ENCODE results near the gene PAOX. TPM values are rescaled to one million over a fixed set of nuclear protein-coding genes. Genes with fewer than 3 reads are reported as not detected.
A peak's percentile ranks its signal among the peaks of the same experiment; 100 is the strongest.
"Not testable (repeated sequence)": the region's sequence is repeated elsewhere in the genome, so short reads cannot be mapped to it uniquely, and the experiment has no call there.

PAOX gene
- total RNA-seq, 2 experiments from 2014 or later: 5.8 to 6.5 TPM

GRCh38 chr10:133379801-133380666 lies 972 bp downstream of the PAOX start:
- Mint-ChIP-seq H3K4me1 (ENCODE audit: low read depth) (peaks cover 6% of the 10 kb centered on the region), H3K27ac (no peak overlapping the region), H3K4me3 (peak overlapping the region; percentile 49), H3K36me3 (ENCODE audit: low read depth) (no peaks in the 10 kb centered on the region), H3K27me3 (ENCODE audit: low read depth) (peaks cover 17% of the 10 kb centered on the region), H3K9me3 (ENCODE audit: insufficient read depth) (no peaks in the 10 kb centered on the region)
- DNase-seq (no peak), ATAC-seq (no peak)
- CTCF ChIA-PET: no interaction called here
- POLR2A ChIA-PET: interaction anchor here (1.2 to 2.1 kb wide), 2 partner anchors 9 to 12 kb away, joined by 3 to 10 read pairs; no protein-coding TSS in a partner anchor

- CTCF ChIA-PET: no interaction called here
- POLR2A ChIA-PET: interaction anchor here (2.1 kb wide), 1 partner anchor 8 kb away, joined by 10 read pairs; no protein-coding TSS in a partner anchor
- no peak overlapping the region for H3K4me3 Mint-ChIP-seq
Measured at GRCh38 chr10:133381036-133381435, 2.0 kb downstream of the PAOX start.

GRCh38 chr10:133383551-133383950 lies 4.5 kb downstream of the PAOX start:
- H3K36me3 Mint-ChIP-seq (ENCODE audit: low read depth): no peaks in the 10 kb centered on the region
- POLR2A ChIA-PET: no interaction called here
- H3K4me1 Mint-ChIP-seq (ENCODE audit: low read depth): peaks cover 14% of the 10 kb centered on the region
- ATAC-seq (no peak), DNase-seq (no peak)
- CTCF ChIA-PET: no interaction called here
- no peaks in the 10 kb centered on the region for H3K27me3 Mint-ChIP-seq (ENCODE audit: low read depth)
- H3K4me3 Mint-ChIP-seq: no peak overlapping the region
- no peak overlapping the region for H3K27ac Mint-ChIP-seq
- H3K9me3 Mint-ChIP-seq (ENCODE audit: insufficient read depth): no peaks in the 10 kb centered on the region

More at GRCh38 chr10:133381036-133381435, 2.0 kb downstream of the PAOX start:
- no peaks in the 10 kb centered on the region for H3K36me3 Mint-ChIP-seq (ENCODE audit: low read depth)
- peaks cover 11% of the 10 kb centered on the region for H3K27me3 Mint-ChIP-seq (ENCODE audit: low read depth)
- ATAC-seq (no peak), DNase-seq (no peak)
- peaks cover 6% of the 10 kb centered on the region for H3K4me1 Mint-ChIP-seq (ENCODE audit: low read depth)
- no peaks in the 10 kb centered on the region for H3K9me3 Mint-ChIP-seq (ENCODE audit: insufficient read depth)
- H3K27ac Mint-ChIP-seq: no peak overlapping the region

GRCh38 chr10:133384071-133384470 lies 5.0 kb downstream of the PAOX start:
- DNase-seq (no peak), ATAC-seq (no peak)
- Mint-ChIP-seq H3K4me1 (ENCODE audit: low read depth) (peaks cover 19% of the 10 kb centered on the region), H3K36me3 (ENCODE audit: low read depth) (peaks cover 3% of the 10 kb centered on the region), H3K27ac (no peak overlapping the region), H3K9me3 (ENCODE audit: insufficient read depth) (no peaks in the 10 kb centered on the region), H3K27me3 (ENCODE audit: low read depth) (no peaks in the 10 kb centered on the region), H3K4me3 (no peak overlapping the region)
- POLR2A ChIA-PET: no interaction called here
- CTCF ChIA-PET: no interaction called here

GRCh38 chr10:133385214-133385613 lies 6.2 kb downstream of the PAOX start:
- DNase-seq (no peak), ATAC-seq (no peak)
- Mint-ChIP-seq H3K36me3 (ENCODE audit: low read depth) (peaks cover 3% of the 10 kb centered on the region), H3K4me3 (no peak overlapping the region), H3K4me1 (ENCODE audit: low read depth) (peaks cover 24% of the 10 kb centered on the region), H3K27ac (no peak overlapping the region), H3K9me3 (ENCODE audit: insufficient read depth) (no peaks in the 10 kb centered on the region), H3K27me3 (ENCODE audit: low read depth) (no peaks in the 10 kb centered on the region)
- POLR2A ChIA-PET: no interaction called here
- CTCF ChIA-PET: no interaction called here

GRCh38 chr10:133386951-133387350 lies 7.9 kb downstream of the PAOX start:
- ChIA-PET CTCF (interaction anchor here (2.6 kb wide), 1 partner anchor 57 kb away, joined by 10 read pairs; no protein-coding TSS in a partner anchor), POLR2A (interaction anchor here (1.0 kb wide), 1 partner anchor 25 kb away, joined by 3 read pairs; no protein-coding TSS in a partner anchor)
- not testable (repeated sequence) for H3K36me3 Mint-ChIP-seq (ENCODE audit: low read depth); H3K27ac Mint-ChIP-seq; H3K4me3 Mint-ChIP-seq; H3K27me3 Mint-ChIP-seq (ENCODE audit: low read depth); ATAC-seq; H3K9me3 Mint-ChIP-seq (ENCODE audit: insufficient read depth); DNase-seq
- H3K4me1 Mint-ChIP-seq (ENCODE audit: low read depth): peaks cover 41% of the 10 kb centered on the region

GRCh38 chr10:133388236-133388972 lies 9.3 kb downstream of the PAOX start:
- CTCF ChIA-PET: interaction anchor here (0.5 to 2.6 kb wide), 3 partner anchors 59 to 81 kb away, joined by 3 to 10 read pairs (median 5); no protein-coding TSS in a partner anchor
- ATAC-seq: no peak
- H3K27me3 Mint-ChIP-seq (ENCODE audit: low read depth): no peaks in the 10 kb centered on the region
- H3K9me3 Mint-ChIP-seq (ENCODE audit: insufficient read depth): no peaks in the 10 kb centered on the region
- H3K4me3 Mint-ChIP-seq: peak overlapping the region; percentile 87
- peaks cover 43% of the 10 kb centered on the region for H3K4me1 Mint-ChIP-seq (ENCODE audit: low read depth)
- no peak for DNase-seq
- POLR2A ChIA-PET: interaction anchor here (0.6 to 2.8 kb wide), 6 partner anchors 8 to 226 kb away, joined by 3 to 18 read pairs (median 5); partner anchors contain the start of genes FUOM and PAOX
- H3K27ac Mint-ChIP-seq: peak overlapping the region; percentile 99
- H3K36me3 Mint-ChIP-seq (ENCODE audit: low read depth): peaks cover 3% of the 10 kb centered on the region

GRCh38 chr10:133388973-133389818 lies 10.1 kb downstream of the PAOX start:
- CTCF ChIA-PET: interaction anchor here (1.5 to 2.5 kb wide), 3 partner anchors 12 to 81 kb away, joined by 5 to 8 read pairs (median 7); no protein-coding TSS in a partner anchor

GRCh38 chr10:133390597-133391248 lies 11.7 kb downstream of the PAOX start:
- H3K4me3 Mint-ChIP-seq: peak overlapping the region; percentile 75
- ChIA-PET CTCF (interaction anchor here (0.7 to 2.5 kb wide), 5 partner anchors 10 to 83 kb away, joined by 3 to 8 read pairs (median 6); no protein-coding TSS in a partner anchor), POLR2A (interaction anchor here (0.7 to 2.8 kb wide), 5 partner anchors 10 to 350 kb away, joined by 3 to 18 read pairs (median 5); partner anchors contain the start of genes FUOM and PAOX)
- DNase-seq: no peak
- H3K36me3 Mint-ChIP-seq (ENCODE audit: low read depth): peaks cover 13% of the 10 kb centered on the region
- peak overlapping the region; percentile 99 for H3K27ac Mint-ChIP-seq
- peaks cover 56% of the 10 kb centered on the region for H3K4me1 Mint-ChIP-seq (ENCODE audit: low read depth)
- no peaks in the 10 kb centered on the region for H3K9me3 Mint-ChIP-seq (ENCODE audit: insufficient read depth)
- ATAC-seq: no peak
- H3K27me3 Mint-ChIP-seq (ENCODE audit: low read depth): no peaks in the 10 kb centered on the region

More at GRCh38 chr10:133388973-133389818, 10.1 kb downstream of the PAOX start:
- Mint-ChIP-seq H3K4me3 (peak overlapping the region; percentile 87), H3K27ac (peak overlapping the region; percentile 99), H3K36me3 (ENCODE audit: low read depth) (peaks cover 3% of the 10 kb centered on the region), H3K27me3 (ENCODE audit: low read depth) (no peaks in the 10 kb centered on the region), H3K9me3 (ENCODE audit: insufficient read depth) (no peaks in the 10 kb centered on the region), H3K4me1 (ENCODE audit: low read depth) (peaks cover 44% of the 10 kb centered on the region)
- ATAC-seq (peak; percentile 62), DNase-seq (peak; percentile 75)
- POLR2A ChIA-PET: interaction anchor here (0.6 to 2.8 kb wide), 9 partner anchors 9 to 225 kb away, joined by 3 to 18 read pairs (median 3); partner anchors contain the start of genes FUOM and PAOX

- POLR2A ChIA-PET: interaction anchor here (0.7 to 2.7 kb wide), 3 partner anchors 11 to 351 kb away, joined by 3 to 18 read pairs (median 3); partner anchors contain the start of gene PAOX
- H3K27ac Mint-ChIP-seq: peak overlapping the region; percentile 99
- no peak overlapping the region for H3K4me3 Mint-ChIP-seq
- peaks cover 15% of the 10 kb centered on the region for H3K36me3 Mint-ChIP-seq (ENCODE audit: low read depth)
- no peaks in the 10 kb centered on the region for H3K27me3 Mint-ChIP-seq (ENCODE audit: low read depth)
- peak; percentile 13 for DNase-seq
- peaks cover 57% of the 10 kb centered on the region for H3K4me1 Mint-ChIP-seq (ENCODE audit: low read depth)
- ATAC-seq: no peak
- no peaks in the 10 kb centered on the region for H3K9me3 Mint-ChIP-seq (ENCODE audit: insufficient read depth)
- CTCF ChIA-PET: interaction anchor here (0.7 to 2.5 kb wide), 4 partner anchors 10 to 83 kb away, joined by 3 to 8 read pairs (median 4); no protein-coding TSS in a partner anchor
Measured at GRCh38 chr10:133391249-133391635, 12.2 kb downstream of the PAOX start.

Data from activated CD8-positive, alpha-beta T cell treated with anti-CD3 and anti-CD28 coated beads, Interleukin-2, amount 10 ng/mL, durations not matched to agents 7 days and 5 days (primary cell).